D721Med (cell line): ENCODE results near the gene PCDHGC3.

Experiments used
- DNase-seq: peaks from one replicate; pipeline ENCODE4 v3.0.0; 2011; ENCODE audit warnings: low spot score; ENCODE audit not compliant: insufficient read length
- FAIRE-seq: peaks from 2 replicates; lab custom pipeline; 2011; peaks lifted over from hg19 to GRCh38; lab: Jason Lieb, UNC
- TF ChIP-seq, protein P1 (sequence below): IDR thresholded peaks from 2 replicates; pipeline ENCODE4 v1.5.1; 2012; ENCODE audit warnings: mild to moderate bottlenecking, control low read depth; ENCODE audit not compliant: insufficient read depth; ENCODE audit errors: missing control alignments

The PCDHGC3 gene

DNA sequence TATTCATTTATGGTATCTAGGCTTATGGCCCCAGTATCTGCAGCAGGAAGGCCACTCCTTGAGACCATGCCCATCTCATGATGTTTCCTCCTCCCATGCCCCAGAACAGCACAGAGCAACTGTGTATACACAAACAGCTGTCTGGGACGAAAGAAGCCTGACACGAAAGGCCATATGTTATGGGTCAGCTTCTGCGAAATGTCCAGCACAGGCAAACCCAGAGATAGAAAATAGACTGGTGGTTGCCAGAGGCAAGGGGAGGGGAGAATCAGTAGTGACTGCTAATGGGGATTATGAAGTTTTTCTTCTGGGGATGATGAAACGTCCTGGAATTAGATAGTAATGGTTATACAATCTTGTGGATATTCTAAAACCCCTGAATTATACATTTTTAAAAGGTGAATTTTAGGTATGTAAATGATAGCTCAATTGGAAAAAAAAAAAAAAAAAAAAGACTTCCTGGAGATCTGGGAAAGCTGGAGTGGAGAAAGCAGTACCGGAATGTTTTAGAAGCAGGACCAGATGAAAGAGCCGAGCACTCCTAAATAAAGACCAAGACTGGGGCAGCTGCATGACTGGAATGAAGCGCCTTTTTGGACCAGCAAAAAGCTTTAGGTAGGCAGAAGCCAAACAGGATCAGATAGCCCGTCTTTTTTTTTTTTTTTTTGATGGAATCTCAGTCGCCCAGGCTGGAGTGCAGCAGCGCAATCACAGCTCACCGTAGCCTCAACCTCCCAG lies 42.3 kb downstream of the PCDHGC3 start:
- TF ChIP-seq, protein P1, sequence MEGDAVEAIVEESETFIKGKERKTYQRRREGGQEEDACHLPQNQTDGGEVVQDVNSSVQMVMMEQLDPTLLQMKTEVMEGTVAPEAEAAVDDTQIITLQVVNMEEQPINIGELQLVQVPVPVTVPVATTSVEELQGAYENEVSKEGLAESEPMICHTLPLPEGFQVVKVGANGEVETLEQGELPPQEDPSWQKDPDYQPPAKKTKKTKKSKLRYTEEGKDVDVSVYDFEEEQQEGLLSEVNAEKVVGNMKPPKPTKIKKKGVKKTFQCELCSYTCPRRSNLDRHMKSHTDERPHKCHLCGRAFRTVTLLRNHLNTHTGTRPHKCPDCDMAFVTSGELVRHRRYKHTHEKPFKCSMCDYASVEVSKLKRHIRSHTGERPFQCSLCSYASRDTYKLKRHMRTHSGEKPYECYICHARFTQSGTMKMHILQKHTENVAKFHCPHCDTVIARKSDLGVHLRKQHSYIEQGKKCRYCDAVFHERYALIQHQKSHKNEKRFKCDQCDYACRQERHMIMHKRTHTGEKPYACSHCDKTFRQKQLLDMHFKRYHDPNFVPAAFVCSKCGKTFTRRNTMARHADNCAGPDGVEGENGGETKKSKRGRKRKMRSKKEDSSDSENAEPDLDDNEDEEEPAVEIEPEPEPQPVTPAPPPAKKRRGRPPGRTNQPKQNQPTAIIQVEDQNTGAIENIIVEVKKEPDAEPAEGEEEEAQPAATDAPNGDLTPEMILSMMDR: no peak
- FAIRE-seq (no peak), DNase-seq (no peak)

DNA sequence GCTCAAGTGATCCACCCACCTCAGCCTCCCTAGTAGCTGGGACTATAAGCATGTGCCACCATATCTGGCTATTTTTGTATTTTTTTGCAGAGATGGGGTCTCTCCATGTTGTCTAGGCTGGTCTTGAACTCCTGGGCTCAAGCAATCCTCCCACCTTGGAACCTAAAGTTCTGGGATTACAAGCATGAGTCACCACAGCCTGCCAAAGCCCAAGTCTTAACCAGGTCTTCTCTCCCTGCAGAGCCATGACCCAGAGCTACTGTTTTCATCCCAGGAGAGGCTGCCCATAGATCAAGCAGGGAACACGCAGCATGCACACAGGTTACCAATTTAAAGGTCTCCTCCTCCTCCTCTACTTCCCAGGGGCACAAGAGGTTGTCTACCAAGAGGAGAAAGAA lies 42.9 kb downstream of the PCDHGC3 start:
- TF ChIP-seq, protein P1: no peak
- DNase-seq: no peak
- FAIRE-seq: no peak

DNA sequence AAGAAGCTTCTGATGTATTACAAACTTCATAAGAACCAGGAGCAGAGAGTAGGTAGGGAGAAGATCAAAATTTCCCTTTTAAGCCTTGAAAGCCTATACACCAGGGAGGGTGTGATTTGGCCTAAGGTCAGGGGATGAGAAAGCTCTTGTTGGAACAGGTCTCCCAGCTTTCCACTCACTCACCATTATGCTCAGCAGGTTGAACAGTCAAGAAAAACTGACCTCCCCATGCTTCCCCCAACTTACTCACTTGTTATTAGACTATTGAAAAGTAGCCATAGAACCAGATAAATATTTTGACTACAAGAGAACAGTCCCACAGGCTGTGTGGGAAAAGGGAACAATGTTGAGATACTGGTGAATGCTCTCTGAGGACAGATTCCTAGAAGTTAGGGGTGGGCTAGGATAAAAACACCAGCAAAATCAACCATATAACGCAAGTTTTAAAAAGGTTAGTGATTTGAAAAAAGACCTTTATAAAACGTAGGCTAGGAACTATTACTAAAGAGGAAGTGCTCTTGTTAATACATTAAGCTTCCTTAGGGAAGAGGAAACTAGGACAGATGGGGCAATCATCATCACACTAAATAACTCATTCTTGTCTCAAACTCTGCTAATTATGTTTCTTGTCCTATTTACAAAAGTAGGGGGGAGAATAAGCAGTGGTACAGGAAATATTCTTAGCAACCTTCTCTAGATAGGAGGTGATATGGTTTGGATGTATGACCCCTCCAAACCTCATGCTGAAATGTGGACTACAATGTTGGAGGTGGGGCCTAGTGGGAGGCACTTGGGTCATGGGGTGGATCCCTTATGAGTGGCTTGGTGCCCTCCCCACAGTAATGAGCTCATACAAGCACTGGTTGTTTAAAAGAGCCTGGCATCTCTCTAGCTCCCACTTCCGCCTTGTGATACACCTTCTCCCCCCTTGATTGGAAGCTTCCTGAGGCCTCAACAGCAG lies 44.1 kb downstream of the PCDHGC3 start:
- no peak for DNase-seq
- no peak for FAIRE-seq
- TF ChIP-seq, protein P1: no peak

DNA sequence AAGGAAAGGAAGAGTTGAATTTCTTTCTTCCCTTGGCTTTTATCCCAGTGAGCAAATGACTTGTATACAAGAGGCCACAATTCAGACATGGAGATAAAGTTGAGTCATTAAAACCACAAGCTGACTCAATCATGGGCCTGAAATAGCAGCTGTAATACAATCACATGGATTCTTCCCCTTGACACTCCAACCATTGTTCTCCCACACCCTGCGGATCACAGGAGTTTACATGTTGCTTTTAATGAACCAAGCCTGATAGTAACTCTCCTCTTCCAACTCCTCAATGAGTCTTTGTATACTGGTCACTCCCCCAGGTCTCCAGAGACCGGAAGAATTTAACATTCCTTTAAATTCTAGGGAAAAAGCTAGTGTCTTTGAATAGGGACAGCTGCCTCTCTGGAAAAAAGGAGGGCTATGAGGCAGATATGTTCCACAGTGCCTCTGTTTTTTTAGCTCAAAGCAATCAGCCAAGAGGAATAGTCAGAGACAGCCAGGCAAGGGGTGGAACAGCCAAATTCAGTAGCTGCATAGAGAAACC lies 45.5 kb downstream of the PCDHGC3 start:
- TF ChIP-seq, protein P1: no peak
- DNase-seq (no peak), FAIRE-seq (no peak)

DNA sequence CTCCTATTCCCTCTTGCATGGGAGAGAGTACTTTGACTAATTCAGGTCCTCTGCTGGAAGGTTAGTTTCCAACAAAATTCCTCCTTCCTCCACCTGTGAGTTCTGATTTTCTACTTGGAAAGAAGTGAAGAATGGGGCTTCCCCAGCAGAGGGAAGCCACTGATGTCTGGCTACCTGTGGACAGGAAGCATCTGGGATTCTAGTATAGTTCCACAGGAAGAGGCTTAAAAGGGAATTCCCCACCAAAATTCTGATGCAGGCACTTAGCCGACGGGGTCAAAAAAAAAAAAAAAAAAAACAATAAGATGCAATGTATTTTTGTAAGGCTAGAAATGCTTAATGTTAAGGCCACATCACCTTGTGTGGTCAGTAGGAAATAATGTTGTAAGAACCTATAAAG lies 46.5 kb downstream of the PCDHGC3 start:
- TF ChIP-seq, protein P1: no peak
- FAIRE-seq: no peak
- DNase-seq: no peak

DNA sequence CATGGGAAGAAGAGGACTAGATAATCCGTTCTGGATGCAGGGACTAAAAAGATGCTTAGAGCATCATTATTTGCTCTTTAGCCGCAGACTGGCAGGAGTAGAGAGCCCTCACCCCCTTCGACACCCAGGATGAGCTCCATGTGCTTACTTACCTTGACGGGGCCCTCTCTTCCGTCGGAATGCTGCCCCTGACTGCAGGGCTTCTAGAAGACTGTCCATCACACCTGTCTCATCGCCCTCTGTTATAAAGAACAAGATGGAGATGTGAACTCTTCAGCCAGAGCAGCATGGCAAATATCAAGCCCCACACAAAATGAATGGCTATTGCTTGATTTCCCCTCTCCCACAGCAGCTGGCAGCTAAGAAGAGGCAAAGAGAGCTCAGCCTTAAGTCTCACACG lies 48.2 kb downstream of the PCDHGC3 start:
- no peak for DNase-seq
- FAIRE-seq: no peak

More for the DNA sequence above, 48.2 kb downstream of the PCDHGC3 start:
- TF ChIP-seq, protein P1: no peak
